GM23248 (cell line): ENCODE data around the gene DUSP1. TPM values are rescaled to one million over a fixed set of nuclear protein-coding genes. Genes with fewer than 3 reads are reported as not detected.
A peak's percentile ranks its signal among the peaks of the same experiment; 100 is the strongest.

ENCODE experiments used
- DNase-seq: peaks from one replicate; pipeline ENCODE4 v3.0.0-alpha.2; 2015
- H2AFZ ChIP-seq: fragments of 200-600 bp; sonication (generic); 2 replicates; pipeline ENCODE4 v1.6.1; 2016; ENCODE audit warnings: antibody characterized with exemption
- H3F3A ChIP-seq: fragments of 200-600 bp; sonication (generic); 2 replicates; pipeline ENCODE4 v1.6.1; 2016; ENCODE audit warnings: mild to moderate bottlenecking, antibody characterized with exemption, mixed run types; ENCODE audit not compliant: insufficient read depth
- H3K27ac ChIP-seq: fragments of 200-600 bp; sonication (generic); 2 replicates; pipeline ENCODE4 v1.5.1; 2016; ENCODE audit warnings: mild to moderate bottlenecking
- H3K27me3 ChIP-seq: fragments of 200-600 bp; sonication (generic); replicated peaks from 2 replicates; pipeline ENCODE4 v1.6.1; 2016; ENCODE audit warnings: mild to moderate bottlenecking; ENCODE audit not compliant: insufficient read depth
- H3K36me3 ChIP-seq: fragments of 200-600 bp; sonication (generic); 2 replicates; pipeline ENCODE4 v1.6.1; 2016; ENCODE audit warnings: low read depth, mild to moderate bottlenecking
- H3K4me1 ChIP-seq: fragments of 200-600 bp; sonication (generic); 2 replicates; pipeline ENCODE4 v1.6.1; 2016; ENCODE audit warnings: mild to moderate bottlenecking; ENCODE audit not compliant: insufficient read depth
- H3K4me2 ChIP-seq: fragments of 200-600 bp; sonication (generic); one replicate; pipeline ENCODE4 v1.6.1; 2016; ENCODE audit warnings: mild to moderate bottlenecking; ENCODE audit not compliant: unreplicated experiment
- H3K4me3 ChIP-seq: fragments of 200-600 bp; sonication (generic); 2 replicates; pipeline ENCODE4 v1.5.1; 2016; ENCODE audit warnings: mild to moderate bottlenecking
- H3K79me2 ChIP-seq: fragments of 200-600 bp; sonication (generic); 2 replicates; pipeline ENCODE4 v1.6.1; 2016; ENCODE audit warnings: mild to moderate bottlenecking; ENCODE audit not compliant: insufficient read depth
- H3K9ac ChIP-seq: fragments of 200-600 bp; sonication (generic); 2 replicates; pipeline ENCODE4 v1.6.1; 2016; ENCODE audit warnings: mild to moderate bottlenecking
- H3K9me2 ChIP-seq: fragments of 200-600 bp; sonication (generic); 2 replicates; pipeline ENCODE4 v1.6.1; 2016; ENCODE audit warnings: mixed run types, mild to moderate bottlenecking, moderate library complexity; ENCODE audit not compliant: insufficient read depth
- H3K9me3 ChIP-seq: fragments of 200-600 bp; sonication (generic); one replicate; pipeline ENCODE4 v1.6.1; 2017; ENCODE audit warnings: low read depth
- H4K20me1 ChIP-seq: fragments of 200-600 bp; sonication (generic); 2 replicates; pipeline ENCODE4 v1.6.0; 2016; ENCODE audit not compliant: insufficient read depth
- EZH2 ChIP-seq: fragments of 200-600 bp; sonication (generic); IDR thresholded peaks from 2 replicates; pipeline ENCODE4 v1.6.1; 2018; ENCODE audit warnings: antibody characterized with exemption, mild to moderate bottlenecking; ENCODE audit not compliant: insufficient read depth, poor library complexity, severe bottlenecking
- EZH2phosphoT487 ChIP-seq: fragments of 200-600 bp; sonication (generic); IDR thresholded peaks from 2 replicates; pipeline ENCODE4 v1.6.1; 2018; ENCODE audit warnings: antibody characterized with exemption, moderate library complexity, mild to moderate bottlenecking, low read depth; ENCODE audit not compliant: insufficient read depth
- WGBS, 2 experiments: methylation state at CpG; one replicate each; pipeline ENCODE4 v1.1.6; 2015 to 2017; ENCODE audit warnings: low lambda C conversion rate in 2 of 2, low coverage in 1 of 2; ENCODE audit errors: missing lambda C conversion rate in 2 of 2; 5-methylcytosine and 5-hydroxymethylcytosine counted together
- in situ Hi-C: fragments of 300-500 bp; cut with MboI; formaldehyde crosslinking; loops from 2 replicates; pipeline ENCODE4 v1.15.0; 2020
- polyA plus RNA-seq: library from polyadenylated mRNA; unstranded; fragments of >200 nt; fragmentation: Nextera tagmentation; extraction: Ambion mirVana; gene quantifications from 2 replicates; pipeline ENCODE4 v1.2.1, GENCODE V29; 2016
- total RNA-seq: library from RNA; depleted of rRNA; stranded (reverse); fragments of >200 nt; shearing (Covaris generic); gene quantifications from 2 replicates; pipeline ENCODE4 v1.2.3, GENCODE V29; 2014

The DUSP1 gene
- total and polyA plus RNA-seq, 2 experiments from 2014 or later, result 264 to 443 TPM

GRCh38 chr5:172765766-172766286 lies 5.2 kb downstream of the DUSP1 start:
- Histone ChIP-seq H3K9me2 (no peaks in the 10 kb centered on the region), H3F3A (peaks cover 54% of the 10 kb centered on the region), H3K27ac (peak overlapping the region; percentile 100), H4K20me1 (peaks cover 14% of the 10 kb centered on the region), H2AFZ (no peak overlapping the region), H3K4me3 (peak overlapping the region; percentile 85), H3K79me2 (peaks cover 37% of the 10 kb centered on the region), H3K9me3 (no peaks in the 10 kb centered on the region), H3K4me2 (peak overlapping the region; percentile 95), H3K27me3 (no peaks in the 10 kb centered on the region), H3K36me3 (peaks cover 30% of the 10 kb centered on the region), H3K4me1 (peaks cover 5% of the 10 kb centered on the region; the same call in 1 of the 2 replicates), H3K9ac (peak overlapping the region; percentile 99)
- TF ChIP-seq EZH2, result no peak
- TF ChIP-seq EZH2phosphoT487, result no peak
- 5 to 6% methylated on average over 4 of the region's 4 CpGs for WGBS, 2 experiments
- in situ Hi-C loops, result no loop called here
- DNase-seq, result peak; percentile 90

DNA sequence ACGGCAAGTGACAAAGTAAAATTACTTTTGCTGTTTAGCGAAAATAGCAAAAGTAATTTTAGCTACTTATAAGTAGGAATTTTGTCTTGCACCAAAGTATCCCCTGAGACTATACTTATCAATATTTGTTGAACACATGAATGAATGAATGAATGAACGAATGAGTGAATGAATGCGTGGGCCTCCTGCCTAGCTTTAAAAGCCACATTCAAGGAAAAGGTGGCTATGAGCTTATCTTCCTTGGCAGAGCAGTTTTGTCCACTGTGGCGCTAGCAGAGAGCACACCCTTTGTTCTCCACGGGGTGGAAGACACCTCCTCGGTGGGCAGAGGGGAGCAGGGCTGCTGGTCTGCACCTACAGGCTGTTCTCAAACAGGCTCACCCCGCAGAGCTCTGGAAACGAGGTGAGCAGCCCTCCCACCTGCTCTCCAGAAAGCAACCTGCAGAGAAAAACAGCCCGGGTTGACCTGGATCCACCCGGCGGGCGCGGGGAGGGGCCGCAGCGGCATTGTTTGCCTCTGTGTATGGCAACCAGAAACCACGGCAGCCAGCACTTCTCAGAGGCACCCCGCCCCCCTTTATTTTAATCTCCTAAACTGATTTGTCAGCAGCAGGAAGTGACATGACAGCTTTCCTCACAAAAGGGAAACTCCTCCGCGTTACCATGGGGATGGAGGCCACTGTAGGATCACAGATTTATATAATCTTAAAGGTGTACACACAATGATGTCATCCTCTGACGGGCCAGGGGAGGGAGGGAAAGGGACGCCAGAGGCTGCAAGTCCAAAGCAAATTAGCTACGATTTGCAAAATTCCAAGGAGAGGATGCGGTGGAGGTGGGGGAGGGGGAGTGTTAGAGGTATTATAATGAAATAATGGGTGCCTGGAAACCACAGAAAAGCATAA lies 5.9 kb downstream of the DUSP1 start:
- Histone ChIP-seq H4K20me1 (peaks cover 13% of the 10 kb centered on the region), H3K27me3 (no peaks in the 10 kb centered on the region), H3F3A (peaks cover 53% of the 10 kb centered on the region), H3K4me3 (peak overlapping the region; percentile 85), H3K4me1 (peaks cover 5% of the 10 kb centered on the region; the same call in 1 of the 2 replicates), H3K9me3 (no peaks in the 10 kb centered on the region), H2AFZ (no peak overlapping the region), H3K27ac (peak overlapping the region; percentile 100), H3K9me2 (no peaks in the 10 kb centered on the region), H3K9ac (peak overlapping the region; percentile 99), H3K79me2 (peaks cover 30% of the 10 kb centered on the region), H3K36me3 (peaks cover 28% of the 10 kb centered on the region), H3K4me2 (peak overlapping the region; percentile 95)
- peak; percentile 100 for DNase-seq
- 14 to 18% methylated on average over 22 to 24 of the region's 24 CpGs for WGBS, 2 experiments
- in situ Hi-C loops, result no loop called here
- TF ChIP-seq EZH2, result no peak
- TF ChIP-seq EZH2phosphoT487, result no peak

- Histone ChIP-seq H3F3A (peaks cover 33% of the 10 kb centered on the region), H3K9ac (no peak overlapping the region), H3K4me3 (no peak overlapping the region), H2AFZ (no peak overlapping the region), H3K9me2 (no peaks in the 10 kb centered on the region), H3K9me3 (no peaks in the 10 kb centered on the region), H3K36me3 (peaks cover 8% of the 10 kb centered on the region), H3K4me2 (no peak overlapping the region), H3K27ac (no peak overlapping the region), H3K27me3 (no peaks in the 10 kb centered on the region), H4K20me1 (no peaks in the 10 kb centered on the region), H3K79me2 (peaks cover 9% of the 10 kb centered on the region), H3K4me1 (peaks cover 5% of the 10 kb centered on the region; the same call in 1 of the 2 replicates)
- WGBS, 2 experiments, result 96 to 99% methylated on average over 17 to 21 of the region's 21 CpGs
- no peak for TF ChIP-seq EZH2phosphoT487
- no peak for TF ChIP-seq EZH2
- in situ Hi-C loops, result no loop called here
- no peak for DNase-seq
Observed at GRCh38 chr5:172763120-172763464, 7.9 kb downstream of the DUSP1 start.

DNA sequence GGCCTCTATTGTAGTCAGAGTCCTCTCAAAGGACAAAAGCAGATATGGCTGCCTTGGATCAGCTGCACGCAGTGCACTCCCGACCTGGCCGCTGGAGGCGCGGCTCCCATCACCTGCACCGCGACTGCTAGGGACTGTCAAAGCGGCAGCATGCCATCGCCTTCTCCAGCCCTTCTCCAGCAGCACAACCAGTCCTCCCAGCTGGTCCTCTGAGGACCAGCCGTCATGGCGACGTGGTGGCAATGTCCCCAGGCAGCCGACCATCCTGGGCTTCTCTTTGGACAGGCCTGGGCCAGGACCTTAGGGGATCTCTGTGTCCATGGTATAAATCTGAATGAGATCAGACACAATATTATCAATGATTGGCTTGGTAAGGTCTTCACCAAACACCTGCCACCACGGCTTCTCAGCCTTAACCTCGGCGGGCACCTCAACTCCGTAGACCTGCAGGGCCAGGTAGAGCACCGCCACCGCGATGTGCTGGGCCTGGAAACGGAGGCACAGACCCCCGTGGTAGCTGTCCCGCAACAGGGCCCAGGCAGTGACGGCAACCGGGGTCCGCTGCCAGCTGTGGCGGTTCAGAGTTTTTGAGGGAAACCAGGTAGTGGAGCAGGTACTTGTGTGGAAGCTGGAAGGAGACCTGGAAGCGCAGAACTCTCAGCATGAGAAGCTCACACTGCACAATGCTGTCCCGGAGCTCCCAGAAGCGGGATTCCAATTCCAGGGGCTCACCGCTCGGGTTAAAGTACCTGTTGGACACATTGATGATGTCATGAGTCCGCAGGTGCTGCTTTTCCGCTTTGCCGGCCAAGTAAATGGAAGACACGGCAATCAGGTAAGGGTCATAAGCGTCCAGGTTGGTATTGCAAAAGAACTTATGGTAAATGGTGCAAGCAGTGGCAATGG lies 8.5 kb downstream of the DUSP1 start:
- Histone ChIP-seq H3F3A (peaks cover 32% of the 10 kb centered on the region), H2AFZ (no peak overlapping the region), H3K4me2 (no peak overlapping the region), H3K36me3 (peaks cover 2% of the 10 kb centered on the region; the same call in 1 of the 2 replicates), H3K9ac (no peak overlapping the region), H4K20me1 (no peaks in the 10 kb centered on the region), H3K4me3 (no peak overlapping the region), H3K27ac (no peak overlapping the region), H3K9me3 (no peaks in the 10 kb centered on the region), H3K9me2 (no peaks in the 10 kb centered on the region), H3K79me2 (peaks cover 3% of the 10 kb centered on the region), H3K4me1 (peaks cover 9% of the 10 kb centered on the region), H3K27me3 (no peaks in the 10 kb centered on the region)
- TF ChIP-seq EZH2phosphoT487 (no peak), EZH2 (no peak)
- DNase-seq, result no peak
- 94 to 95% methylated on average over 37 of the region's 37 CpGs for WGBS, 2 experiments
- in situ Hi-C loops, result no loop called here
